ENCODE data around the gene RPL27.

DNA sequence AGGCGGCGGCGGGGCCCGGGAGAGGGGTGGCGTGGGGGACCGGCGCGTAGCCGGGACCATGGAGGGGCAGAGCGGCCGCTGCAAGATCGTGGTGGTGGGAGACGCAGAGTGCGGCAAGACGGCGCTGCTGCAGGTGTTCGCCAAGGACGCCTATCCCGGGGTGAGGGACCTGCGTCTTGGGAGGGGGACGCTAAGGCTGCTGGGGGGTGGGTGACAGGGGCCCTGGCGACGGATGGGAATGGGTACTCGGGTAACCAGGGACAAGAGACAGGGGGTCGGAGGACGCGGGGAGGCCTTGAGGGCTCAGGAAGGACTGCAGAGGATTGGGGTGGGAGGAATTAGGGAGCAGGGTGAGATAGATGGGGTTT is 27.1 kb downstream of the RPL27 start:
- TF ChIP-seq, protein P1, sequence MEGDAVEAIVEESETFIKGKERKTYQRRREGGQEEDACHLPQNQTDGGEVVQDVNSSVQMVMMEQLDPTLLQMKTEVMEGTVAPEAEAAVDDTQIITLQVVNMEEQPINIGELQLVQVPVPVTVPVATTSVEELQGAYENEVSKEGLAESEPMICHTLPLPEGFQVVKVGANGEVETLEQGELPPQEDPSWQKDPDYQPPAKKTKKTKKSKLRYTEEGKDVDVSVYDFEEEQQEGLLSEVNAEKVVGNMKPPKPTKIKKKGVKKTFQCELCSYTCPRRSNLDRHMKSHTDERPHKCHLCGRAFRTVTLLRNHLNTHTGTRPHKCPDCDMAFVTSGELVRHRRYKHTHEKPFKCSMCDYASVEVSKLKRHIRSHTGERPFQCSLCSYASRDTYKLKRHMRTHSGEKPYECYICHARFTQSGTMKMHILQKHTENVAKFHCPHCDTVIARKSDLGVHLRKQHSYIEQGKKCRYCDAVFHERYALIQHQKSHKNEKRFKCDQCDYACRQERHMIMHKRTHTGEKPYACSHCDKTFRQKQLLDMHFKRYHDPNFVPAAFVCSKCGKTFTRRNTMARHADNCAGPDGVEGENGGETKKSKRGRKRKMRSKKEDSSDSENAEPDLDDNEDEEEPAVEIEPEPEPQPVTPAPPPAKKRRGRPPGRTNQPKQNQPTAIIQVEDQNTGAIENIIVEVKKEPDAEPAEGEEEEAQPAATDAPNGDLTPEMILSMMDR (conservative IDR thresholded peaks at IDR 0.05 in 1 of 2, IDR thresholded peaks at IDR 0.05 in 1 of 2; ENCODE audit: low read depth in 1 of 2, low read length in 2 of 2): no peak
- peak; percentile 57 for TF ChIP-seq EZH2 (IDR thresholded peaks at IDR 0.05; ENCODE audit: low read length, missing control alignments)
